ENCODE data around the gene GTF3C2.

GTF3C2 gene

GRCh38 chr2:27377618-27378095 lies 21.1 kb upstream of the GTF3C2 start:
- Histone ChIP-seq H3K4me3 (IDR thresholded peaks at IDR 0.05; ENCODE audit: insufficient read depth, low read depth, low read length) (no peak overlapping the region), H3K27me3 (ENCODE audit: insufficient read depth, low read depth) (no peaks in the 10 kb centered on the region), H3K79me2 (ENCODE audit: insufficient read depth, low read depth) (no peaks in the 10 kb centered on the region), H2AFZ (ENCODE audit: low read depth) (no peak overlapping the region), H3K36me3 (ENCODE audit: insufficient read depth) (peaks cover 9% of the 10 kb centered on the region; the same call in 1 of the 2 replicates), H3K27ac (no peak overlapping the region), H4K20me1 (ENCODE audit: insufficient read depth) (no peaks in the 10 kb centered on the region), H3K4me2 (no peak overlapping the region), H3K9ac (no peak overlapping the region), H3K4me1 (ENCODE audit: low read depth, poor library complexity, severe bottlenecking) (no peaks in the 10 kb centered on the region)
- no peak for TF ChIP-seq CTCF (conservative IDR thresholded peaks at IDR 0.05; ENCODE audit: low read depth, low read length)

- Histone ChIP-seq H3K4me2 (no peak overlapping the region), H3K27me3 (ENCODE audit: insufficient read depth, low read depth) (no peaks in the 10 kb centered on the region), H4K20me1 (ENCODE audit: insufficient read depth) (no peaks in the 10 kb centered on the region), H3K36me3 (ENCODE audit: insufficient read depth) (peaks cover 5% of the 10 kb centered on the region; the same call in 1 of the 2 replicates), H3K4me1 (ENCODE audit: low read depth, poor library complexity, severe bottlenecking) (no peaks in the 10 kb centered on the region), H3K79me2 (ENCODE audit: insufficient read depth, low read depth) (peaks cover 4% of the 10 kb centered on the region), H3K4me3 (IDR thresholded peaks at IDR 0.05; ENCODE audit: insufficient read depth, low read depth, low read length) (no peak overlapping the region), H2AFZ (ENCODE audit: low read depth) (no peak overlapping the region), H3K27ac (no peak overlapping the region), H3K9ac (no peak overlapping the region)
- TF ChIP-seq CTCF (conservative IDR thresholded peaks at IDR 0.05; ENCODE audit: low read depth, low read length) = no peak
Observed at GRCh38 chr2:27376866-27377617, 20.5 kb upstream of the GTF3C2 start.

GRCh38 chr2:27376151-27376865 lies 19.7 kb upstream of the GTF3C2 start:
- Histone ChIP-seq H4K20me1 (ENCODE audit: insufficient read depth) (no peaks in the 10 kb centered on the region), H3K36me3 (ENCODE audit: insufficient read depth) (peaks cover 3% of the 10 kb centered on the region; the same call in 1 of the 2 replicates), H3K4me1 (ENCODE audit: low read depth, poor library complexity, severe bottlenecking) (peaks cover 7% of the 10 kb centered on the region), H3K4me2 (no peak overlapping the region), H3K9ac (no peak overlapping the region), H3K27me3 (ENCODE audit: insufficient read depth, low read depth) (no peaks in the 10 kb centered on the region), H3K79me2 (ENCODE audit: insufficient read depth, low read depth) (peaks cover 11% of the 10 kb centered on the region), H3K27ac (no peak overlapping the region), H2AFZ (ENCODE audit: low read depth) (no peak overlapping the region), H3K4me3 (IDR thresholded peaks at IDR 0.05; ENCODE audit: insufficient read depth, low read depth, low read length) (no peak overlapping the region)
- no peak for TF ChIP-seq CTCF (conservative IDR thresholded peaks at IDR 0.05; ENCODE audit: low read depth, low read length)

- Histone ChIP-seq H3K36me3 (ENCODE audit: insufficient read depth) (peaks cover 3% of the 10 kb centered on the region; the same call in 1 of the 2 replicates), H2AFZ (ENCODE audit: low read depth) (no peak overlapping the region), H3K79me2 (ENCODE audit: insufficient read depth, low read depth) (peaks cover 18% of the 10 kb centered on the region), H3K27ac (no peak overlapping the region), H3K4me1 (ENCODE audit: low read depth, poor library complexity, severe bottlenecking) (peaks cover 9% of the 10 kb centered on the region), H3K4me2 (no peak overlapping the region), H3K4me3 (IDR thresholded peaks at IDR 0.05; ENCODE audit: insufficient read depth, low read depth, low read length) (no peak overlapping the region), H3K9ac (no peak overlapping the region), H4K20me1 (ENCODE audit: insufficient read depth) (no peaks in the 10 kb centered on the region), H3K27me3 (ENCODE audit: insufficient read depth, low read depth) (no peaks in the 10 kb centered on the region)
- no peak for TF ChIP-seq CTCF (conservative IDR thresholded peaks at IDR 0.05; ENCODE audit: low read depth, low read length)
Observed at GRCh38 chr2:27375513-27376099, 19.0 kb upstream of the GTF3C2 start.
